HL-60 (cell line): ENCODE measurements around the gene DNAH8.

Source experiments
- DNase-seq, 2 experiments: peaks; one replicate each; pipeline ENCODE4 v3.0.0-alpha.2; 2010 to 2020; ENCODE audit warnings: low read depth in 1 of 2, low spot score in 1 of 2
- H3K27ac ChIP-seq: fragments of 250-450 bp; sonication (Bioruptor Pico); replicated peaks from 2 replicates; pipeline ENCODE4 v1.5.1; 2020; ENCODE audit warnings: mild to moderate bottlenecking, moderate library complexity
- H3K27me3 ChIP-seq: fragments of 250-450 bp; sonication (Bioruptor Pico); 2 replicates; pipeline ENCODE4 v1.5.1; 2021; ENCODE audit warnings: mild to moderate bottlenecking, moderate library complexity; ENCODE audit not compliant: insufficient read depth, poor library complexity, severe bottlenecking
- H3K4me3 ChIP-seq: replicated peaks from 2 replicates; pipeline ENCODE4 v1.5.1; 2011; ENCODE audit warnings: mild to moderate bottlenecking, control low read depth, low read length; ENCODE audit not compliant: insufficient read depth
- CTCF ChIP-seq: IDR thresholded peaks from one replicate; pipeline ENCODE4 v1.5.1; 2011; ENCODE audit warnings: low read length, control low read depth, inconsistent platforms; ENCODE audit not compliant: insufficient read depth
- GABPA ChIP-seq: IDR thresholded peaks from 2 replicates; pipeline ENCODE4 v1.6.1; 2012; ENCODE audit warnings: low read depth
- POLR2AphosphoS5 ChIP-seq: IDR thresholded peaks from 2 replicates; pipeline ENCODE4 v1.6.1; 2012; ENCODE audit warnings: low read depth
- REST ChIP-seq: IDR thresholded peaks from 2 replicates; pipeline ENCODE4 v1.6.1; 2012; ENCODE audit warnings: low read depth; ENCODE audit not compliant: insufficient replicate concordance
- SPI1 ChIP-seq: IDR thresholded peaks from 2 replicates; pipeline ENCODE4 v1.6.1; 2012; ENCODE audit warnings: low read depth, mild to moderate bottlenecking, borderline replicate concordance

DNAH8 gene

GRCh38 chr6:38676236-38676973 lies 38.7 kb upstream of the DNAH8 start:
- no peak for DNase-seq
- Histone ChIP-seq H3K27ac (no peak overlapping the region), H3K27me3 (no peaks in the 10 kb centered on the region), H3K4me3 (no peak overlapping the region)
- TF ChIP-seq CTCF = no peak
- no peak for TF ChIP-seq POLR2AphosphoS5
- TF ChIP-seq GABPA = no peak
- TF ChIP-seq SPI1 = no peak
- TF ChIP-seq REST = no peak

GRCh38 chr6:38676974-38677544 lies 38.1 kb upstream of the DNAH8 start:
- Histone ChIP-seq H3K27ac (no peak overlapping the region), H3K27me3 (no peaks in the 10 kb centered on the region), H3K4me3 (no peak overlapping the region)
- no peak for TF ChIP-seq CTCF
- TF ChIP-seq SPI1 = no peak
- no peak for TF ChIP-seq POLR2AphosphoS5
- no peak for TF ChIP-seq REST
- no peak for TF ChIP-seq GABPA
- no peak for DNase-seq

- no peak for DNase-seq
- H3K4me3 ChIP-seq = no peak overlapping the region
- TF ChIP-seq REST (no peak), SPI1 (no peak), GABPA (no peak), POLR2AphosphoS5 (no peak), CTCF (no peak)
- H3K27me3 ChIP-seq = no peaks in the 10 kb centered on the region
- H3K27ac ChIP-seq = no peak overlapping the region
Measured at GRCh38 chr6:38678178-38678760, 36.8 kb upstream of the DNAH8 start.
